ENCODE data around the gene LYZ.

The LYZ gene

GRCh38 chr12:69339999-69340398 lies 8.2 kb upstream of the LYZ start:
- no peak for DNase-seq

- DNase-seq: no peak
Measured at GRCh38 chr12:69341328-69341727, 6.9 kb upstream of the LYZ start.

GRCh38 chr12:69342421-69342820 lies 5.8 kb upstream of the LYZ start:
- DNase-seq: no peak

- DNase-seq: no peak
Measured at GRCh38 chr12:69343357-69343756, 4.8 kb upstream of the LYZ start.

- DNase-seq: no peak
Measured at GRCh38 chr12:69343885-69344612, 4.1 kb upstream of the LYZ start.

GRCh38 chr12:69345077-69345476 lies 3.1 kb upstream of the LYZ start:
- DNase-seq: no peak

GRCh38 chr12:69345742-69346141 lies 2.4 kb upstream of the LYZ start:
- DNase-seq: no peak

- DNase-seq: no peak
Measured at GRCh38 chr12:69350002-69350626, 1.9 kb downstream of the LYZ start.

- DNase-seq: no peak
Measured at GRCh38 chr12:69350777-69351176, 2.6 kb downstream of the LYZ start.

- no peak for DNase-seq
Measured at GRCh38 chr12:69351462-69352236, 3.5 kb downstream of the LYZ start.

GRCh38 chr12:69352904-69353303 lies 4.7 kb downstream of the LYZ start:
- no peak for DNase-seq

- no peak for DNase-seq
Measured at GRCh38 chr12:69354172-69354555, 6.0 kb downstream of the LYZ start.

- DNase-seq: no peak
Measured at GRCh38 chr12:69354556-69355187, 6.5 kb downstream of the LYZ start.

- DNase-seq: no peak
Measured at GRCh38 chr12:69355363-69356028, 7.3 kb downstream of the LYZ start.

GRCh38 chr12:69359531-69360347 lies 11.6 kb downstream of the LYZ start, which contains the start of gene YEATS4:
Gene YEATS4 (plus strand): TSS chr12:69359743. CDS start chr12:69359973, 230 bp downstream.
- peak; percentile 94 for DNase-seq

- no peak for DNase-seq
Measured at GRCh38 chr12:69360348-69360672, 12.1 kb downstream of the LYZ start.

- DNase-seq: no peak
Measured at GRCh38 chr12:69366796-69367195, 18.6 kb downstream of the LYZ start.

- DNase-seq: no peak
Measured at GRCh38 chr12:69368171-69368570, 20.0 kb downstream of the LYZ start.

- DNase-seq: no peak
Measured at GRCh38 chr12:69383074-69383473, 34.9 kb downstream of the LYZ start.

- DNase-seq: no peak
Measured at GRCh38 chr12:69385038-69385437, 36.9 kb downstream of the LYZ start.

- no peak for DNase-seq
Measured at GRCh38 chr12:69386921-69387320, 38.7 kb downstream of the LYZ start.

GRCh38 chr12:69388371-69388770 lies 40.2 kb downstream of the LYZ start:
- DNase-seq: no peak

Data from activated effector memory CD4-positive, alpha-beta T cell treated with anti-CD3 and anti-CD28 coated beads, Interleukin-2, amount 50 U/mL, for 16 hours (primary cell).